Measurements from ENCODE around the gene DPEP1. TPM values are rescaled to one million over a fixed set of nuclear protein-coding genes. Genes with fewer than 3 reads are reported as not detected.

The DPEP1 gene
- total RNA-seq, 1 donor from 2014 or later, result 13.4 TPM

DNA sequence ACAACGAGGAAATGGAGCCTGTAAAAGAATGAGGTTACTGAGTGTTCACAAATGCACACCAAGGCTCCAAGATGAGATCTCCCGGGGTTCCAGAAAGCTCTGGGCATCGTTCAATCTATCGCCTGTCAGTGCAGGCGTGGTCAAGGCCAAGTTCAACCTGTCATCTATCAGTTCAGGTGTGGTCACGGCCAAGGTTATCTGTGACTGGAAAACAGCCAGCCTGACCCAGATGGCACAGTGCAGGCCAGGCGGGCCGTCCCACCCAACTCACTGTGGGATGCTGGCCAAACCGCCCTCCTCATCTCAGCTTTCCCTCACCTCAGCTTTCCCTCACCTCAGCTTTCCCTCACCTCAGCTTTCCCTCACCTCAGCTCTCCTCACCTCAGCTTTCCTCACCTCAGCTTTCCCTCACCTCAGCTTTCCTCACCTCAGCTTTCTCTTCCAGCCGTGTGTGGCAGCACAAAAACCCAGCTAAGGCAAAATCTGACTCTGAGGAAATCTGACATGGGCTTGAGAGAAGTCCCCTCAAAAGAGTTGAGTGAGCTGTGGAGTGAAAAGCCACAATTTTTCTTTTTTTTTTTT lies 41.7 kb downstream of the DPEP1 start:
- peaks cover 5% of the 10 kb centered on the region for H3K36me3 Mint-ChIP-seq
- no peak overlapping the region for H3K27ac Mint-ChIP-seq
- H3K4me3 Mint-ChIP-seq, result peak overlapping the region; percentile 92
- peaks cover 12% of the 10 kb centered on the region for H3K4me1 Mint-ChIP-seq (ENCODE audit: unreplicated experiment)
- DNase-seq (ENCODE audit: extremely low spot score, unreplicated experiment), result no peak
- H3K27me3 Mint-ChIP-seq, result no peaks in the 10 kb centered on the region
- TF ChIP-seq, protein P1, sequence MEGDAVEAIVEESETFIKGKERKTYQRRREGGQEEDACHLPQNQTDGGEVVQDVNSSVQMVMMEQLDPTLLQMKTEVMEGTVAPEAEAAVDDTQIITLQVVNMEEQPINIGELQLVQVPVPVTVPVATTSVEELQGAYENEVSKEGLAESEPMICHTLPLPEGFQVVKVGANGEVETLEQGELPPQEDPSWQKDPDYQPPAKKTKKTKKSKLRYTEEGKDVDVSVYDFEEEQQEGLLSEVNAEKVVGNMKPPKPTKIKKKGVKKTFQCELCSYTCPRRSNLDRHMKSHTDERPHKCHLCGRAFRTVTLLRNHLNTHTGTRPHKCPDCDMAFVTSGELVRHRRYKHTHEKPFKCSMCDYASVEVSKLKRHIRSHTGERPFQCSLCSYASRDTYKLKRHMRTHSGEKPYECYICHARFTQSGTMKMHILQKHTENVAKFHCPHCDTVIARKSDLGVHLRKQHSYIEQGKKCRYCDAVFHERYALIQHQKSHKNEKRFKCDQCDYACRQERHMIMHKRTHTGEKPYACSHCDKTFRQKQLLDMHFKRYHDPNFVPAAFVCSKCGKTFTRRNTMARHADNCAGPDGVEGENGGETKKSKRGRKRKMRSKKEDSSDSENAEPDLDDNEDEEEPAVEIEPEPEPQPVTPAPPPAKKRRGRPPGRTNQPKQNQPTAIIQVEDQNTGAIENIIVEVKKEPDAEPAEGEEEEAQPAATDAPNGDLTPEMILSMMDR (conservative IDR thresholded peaks at IDR 0.05), result no peak
- H3K9me3 Mint-ChIP-seq, result no peaks in the 10 kb centered on the region

DNA sequence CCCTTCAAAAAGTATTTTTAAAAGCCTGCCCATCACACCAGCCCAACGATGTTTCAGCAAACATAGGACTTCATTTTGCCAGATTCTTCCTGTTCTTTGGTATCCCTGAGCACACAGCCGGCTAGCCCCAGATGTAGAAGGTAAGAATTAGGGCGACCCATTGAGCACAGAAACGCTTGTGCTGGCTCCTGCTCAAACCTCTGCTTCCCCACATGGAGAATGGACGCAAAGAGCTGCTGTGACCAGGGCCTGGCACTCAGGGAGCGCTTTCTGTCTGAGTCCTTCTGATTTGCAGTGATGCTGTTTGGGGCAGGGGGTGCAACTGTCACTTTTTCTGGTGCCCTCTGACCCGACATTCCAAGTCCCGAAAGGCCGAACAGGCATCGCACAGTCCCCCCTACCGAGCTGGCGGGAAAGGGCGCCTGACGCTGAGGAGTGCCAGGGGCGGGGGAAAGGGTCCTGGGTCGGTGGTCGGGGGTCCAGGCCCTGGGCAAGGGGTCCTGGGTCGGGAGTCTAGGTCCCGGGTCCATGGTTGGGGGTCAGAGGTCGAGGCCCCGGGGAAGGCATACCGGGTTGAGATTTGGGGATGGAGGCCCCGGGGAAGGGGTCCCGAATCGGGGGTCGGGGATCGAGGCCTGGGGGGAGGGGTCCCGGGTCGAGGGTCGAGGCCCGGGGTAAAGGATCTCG lies 43.1 kb downstream of the DPEP1 start:
- TF ChIP-seq, protein P1 (conservative IDR thresholded peaks at IDR 0.05), result no peak
- H3K36me3 Mint-ChIP-seq, result peaks cover 20% of the 10 kb centered on the region
- peak overlapping the region; percentile 92 for H3K4me3 Mint-ChIP-seq
- no peaks in the 10 kb centered on the region for H3K27me3 Mint-ChIP-seq
- H3K9me3 Mint-ChIP-seq, result no peaks in the 10 kb centered on the region
- H3K4me1 Mint-ChIP-seq (ENCODE audit: unreplicated experiment), result peaks cover 12% of the 10 kb centered on the region
- peak overlapping the region; percentile 62 for H3K27ac Mint-ChIP-seq
- no peak for DNase-seq (ENCODE audit: extremely low spot score, unreplicated experiment)

DNA sequence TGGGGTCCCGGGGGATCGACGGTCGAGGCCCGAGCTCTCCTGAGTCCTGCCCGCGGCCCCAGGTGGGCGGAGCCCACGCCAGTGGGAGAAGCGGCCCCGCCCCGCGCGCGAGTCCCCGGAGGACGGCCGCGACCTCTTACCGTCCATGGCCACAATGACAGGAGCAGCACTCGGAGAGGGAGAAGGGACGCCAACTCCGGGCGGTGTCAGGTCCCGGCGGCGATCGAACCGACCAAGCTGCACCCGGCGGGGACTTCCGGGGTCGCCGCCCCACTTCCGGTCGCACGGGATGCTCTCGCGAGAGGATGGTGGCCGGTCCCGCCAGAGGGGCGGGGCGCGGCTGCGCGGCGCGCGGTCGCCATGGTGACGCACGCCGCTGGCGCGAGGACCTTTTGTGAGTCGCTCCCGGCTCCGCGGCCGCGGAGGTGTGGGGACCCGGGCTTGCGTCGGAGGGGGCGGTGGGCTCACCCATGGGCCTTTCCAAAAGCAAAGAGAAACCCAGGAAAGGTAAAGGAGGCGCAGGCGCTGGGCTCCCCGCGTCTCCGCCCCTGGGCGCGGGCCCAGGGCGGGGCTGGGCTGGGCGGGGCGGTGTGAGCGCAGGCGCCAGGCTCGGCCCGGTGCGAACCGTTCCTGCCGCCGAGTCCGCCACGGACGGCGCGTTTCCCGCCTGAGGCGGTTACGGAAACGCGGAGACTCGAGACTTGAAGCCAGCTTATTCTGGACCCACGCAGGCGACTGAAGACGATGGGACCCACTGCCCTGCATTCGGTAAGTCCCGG lies 44.2 kb downstream of the DPEP1 start, which contains the start of the genes CHMP1A and SPATA33:
CHMP1A (minus strand) TSS at position 267 of the 779 bp plus-strand sequence; CDS start at position 147, 120 bp downstream.
SPATA33 (plus strand) TSS at position 395 of the 779 bp plus-strand sequence; CDS start at position 471, 76 bp downstream.
- H3K36me3 Mint-ChIP-seq, result peaks cover 22% of the 10 kb centered on the region

DNA sequence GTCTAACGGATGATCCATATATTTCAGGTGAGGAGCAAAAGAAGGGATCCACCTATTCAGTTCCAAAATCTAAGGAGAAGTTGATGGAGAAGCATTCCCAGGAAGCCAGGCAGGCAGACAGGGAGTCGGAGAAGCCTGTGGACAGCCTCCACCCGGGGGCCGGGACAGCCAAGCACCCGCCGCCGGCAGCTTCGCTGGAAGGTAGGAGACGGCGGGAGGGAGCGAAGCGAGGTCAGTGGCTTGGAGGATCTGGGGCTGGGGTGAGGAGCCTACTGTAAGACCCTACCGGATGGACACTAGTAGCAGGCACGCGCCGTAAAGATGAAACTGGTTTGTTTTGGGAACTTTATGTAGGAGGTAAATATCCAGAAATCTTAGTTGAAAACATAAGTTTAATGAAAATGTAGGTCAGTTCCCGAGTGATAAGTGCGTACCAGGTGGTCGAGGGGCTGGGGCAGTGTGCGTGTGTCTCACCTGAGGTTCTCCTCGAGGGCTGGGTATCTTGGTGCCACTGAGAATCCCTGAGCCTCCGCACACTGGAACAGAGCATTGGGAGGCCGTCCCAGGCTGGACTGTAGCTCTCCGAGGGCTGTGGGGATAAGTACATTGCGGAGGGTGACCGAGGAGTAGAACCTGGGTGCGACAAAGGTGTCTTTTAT lies 44.9 kb downstream of the DPEP1 start:
- no peak for DNase-seq (ENCODE audit: extremely low spot score, unreplicated experiment)
- H3K9me3 Mint-ChIP-seq, result no peaks in the 10 kb centered on the region
- peak overlapping the region; percentile 92 for H3K4me3 Mint-ChIP-seq
- peaks cover 12% of the 10 kb centered on the region for H3K4me1 Mint-ChIP-seq (ENCODE audit: unreplicated experiment)
- H3K27me3 Mint-ChIP-seq, result no peaks in the 10 kb centered on the region
- TF ChIP-seq, protein P1 (conservative IDR thresholded peaks at IDR 0.05), result no peak
- H3K36me3 Mint-ChIP-seq, result peaks cover 24% of the 10 kb centered on the region
- H3K27ac Mint-ChIP-seq, result peak overlapping the region; percentile 82

More for the DNA sequence above, 44.2 kb downstream of the DPEP1 start, which contains the start of the genes CHMP1A and SPATA33:
- Mint-ChIP-seq H3K9me3 (no peaks in the 10 kb centered on the region), H3K4me3 (peak within 1 kb of the TSS; percentile 92), H3K27me3 (no peaks in the 10 kb centered on the region), H3K4me1 (ENCODE audit: unreplicated experiment) (peaks cover 12% of the 10 kb centered on the region), H3K27ac (peak within 1 kb of the TSS; percentile 82)
- TF ChIP-seq, protein P1 (conservative IDR thresholded peaks at IDR 0.05), result no peak
- DNase-seq (ENCODE audit: extremely low spot score, unreplicated experiment), result peak; percentile 96

DNA sequence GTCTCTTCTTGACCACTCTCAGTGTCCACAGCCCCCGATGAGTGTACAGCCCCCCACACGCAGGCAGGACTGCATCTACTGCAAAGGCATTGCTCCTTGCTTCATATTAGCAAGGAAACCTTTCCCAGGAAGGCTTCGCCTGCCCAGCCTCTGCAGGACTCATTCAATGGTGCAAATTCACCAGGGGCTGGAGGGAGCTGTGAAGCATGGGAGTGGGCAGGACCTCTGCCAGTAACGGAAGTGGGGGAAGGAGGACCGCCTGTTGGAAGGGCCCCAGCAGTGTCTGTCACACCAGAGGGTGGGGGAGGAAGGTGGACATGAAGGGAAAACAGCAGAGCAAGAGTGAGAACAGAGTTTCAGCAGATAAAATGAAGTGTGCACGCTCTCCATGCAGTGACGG lies 46.7 kb downstream of the DPEP1 start:
- H3K27me3 Mint-ChIP-seq, result no peaks in the 10 kb centered on the region
- peaks cover 33% of the 10 kb centered on the region for H3K36me3 Mint-ChIP-seq
- no peak overlapping the region for H3K27ac Mint-ChIP-seq
- peaks cover 7% of the 10 kb centered on the region for H3K4me1 Mint-ChIP-seq (ENCODE audit: unreplicated experiment)
- TF ChIP-seq, protein P1 (conservative IDR thresholded peaks at IDR 0.05), result no peak
- H3K4me3 Mint-ChIP-seq, result peak overlapping the region; percentile 45
- H3K9me3 Mint-ChIP-seq, result no peaks in the 10 kb centered on the region
- no peak for DNase-seq (ENCODE audit: extremely low spot score, unreplicated experiment)
